ENCODE results near the gene FPR3.
"Not testable (repeated sequence)": the region's sequence is repeated elsewhere in the genome, so short reads cannot be mapped to it uniquely, and the experiment has no call there.

The FPR3 gene

DNA sequence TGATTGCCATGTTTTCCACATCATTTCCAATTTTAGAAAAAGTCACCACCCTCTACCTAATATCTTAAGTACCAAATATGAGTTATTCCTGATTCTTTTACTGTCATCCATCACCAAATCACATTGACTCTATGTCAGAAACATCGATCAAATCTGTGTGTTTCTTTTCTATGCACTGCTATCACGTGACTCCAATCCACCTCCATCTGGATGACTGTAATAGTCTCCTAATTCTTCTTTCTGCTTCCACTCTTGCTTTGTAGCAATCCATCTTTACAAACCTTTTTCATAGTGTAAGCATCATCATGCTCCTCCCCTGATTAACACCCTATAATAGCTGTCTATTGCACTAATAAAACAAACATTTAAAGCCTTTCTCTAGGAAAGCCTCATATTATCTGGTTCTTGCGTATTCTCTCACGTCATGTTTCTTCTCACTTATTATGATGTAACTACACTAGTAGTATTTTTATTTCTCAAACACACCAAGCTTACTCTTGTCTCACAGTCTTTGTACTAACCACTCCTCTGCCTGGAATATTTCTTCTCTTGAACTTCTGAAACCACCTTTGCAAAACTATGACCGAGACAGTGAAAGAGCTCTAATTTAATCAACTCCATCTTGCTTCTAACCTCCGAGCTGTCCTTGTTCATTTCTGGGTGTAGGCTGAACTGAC lies 10.7 kb upstream of the FPR3 start:
- DNase-seq = no peak

DNA sequence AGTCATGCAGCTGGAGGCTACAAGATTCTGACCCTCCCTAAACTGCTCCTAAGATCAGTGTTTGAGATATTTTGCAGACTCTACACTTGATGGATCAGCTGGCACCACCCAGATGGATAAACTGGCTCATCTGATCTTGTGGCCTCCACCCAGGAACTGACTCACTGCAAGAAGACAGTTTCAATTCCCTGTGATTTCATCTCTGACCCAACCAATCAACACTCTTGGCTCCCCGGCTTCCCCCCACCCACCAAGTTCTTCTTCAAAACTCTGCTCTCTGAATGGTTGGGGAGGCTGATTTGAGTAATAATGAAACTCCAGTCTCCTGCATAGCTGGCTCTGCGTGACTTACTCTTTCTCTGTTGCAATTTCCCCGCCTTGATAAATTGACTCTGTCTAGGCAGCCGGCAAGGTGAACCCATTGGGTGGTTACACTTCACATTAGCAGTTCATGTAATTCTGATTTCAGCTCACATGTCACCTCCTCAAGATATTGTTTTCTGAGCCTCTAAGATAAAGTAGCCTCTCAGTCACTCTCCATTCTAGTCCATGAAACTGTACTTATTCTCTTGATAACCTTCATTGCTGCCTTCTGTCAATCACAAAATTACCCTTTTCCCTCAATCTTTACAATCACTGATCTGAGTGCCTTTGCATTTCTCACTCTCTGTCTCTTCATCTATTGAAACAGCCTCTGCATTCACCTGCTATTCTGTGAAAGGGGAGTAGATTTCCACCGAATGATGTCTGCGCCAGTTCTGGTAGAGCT lies 9.9 kb upstream of the FPR3 start:
- DNase-seq = no peak

DNA sequence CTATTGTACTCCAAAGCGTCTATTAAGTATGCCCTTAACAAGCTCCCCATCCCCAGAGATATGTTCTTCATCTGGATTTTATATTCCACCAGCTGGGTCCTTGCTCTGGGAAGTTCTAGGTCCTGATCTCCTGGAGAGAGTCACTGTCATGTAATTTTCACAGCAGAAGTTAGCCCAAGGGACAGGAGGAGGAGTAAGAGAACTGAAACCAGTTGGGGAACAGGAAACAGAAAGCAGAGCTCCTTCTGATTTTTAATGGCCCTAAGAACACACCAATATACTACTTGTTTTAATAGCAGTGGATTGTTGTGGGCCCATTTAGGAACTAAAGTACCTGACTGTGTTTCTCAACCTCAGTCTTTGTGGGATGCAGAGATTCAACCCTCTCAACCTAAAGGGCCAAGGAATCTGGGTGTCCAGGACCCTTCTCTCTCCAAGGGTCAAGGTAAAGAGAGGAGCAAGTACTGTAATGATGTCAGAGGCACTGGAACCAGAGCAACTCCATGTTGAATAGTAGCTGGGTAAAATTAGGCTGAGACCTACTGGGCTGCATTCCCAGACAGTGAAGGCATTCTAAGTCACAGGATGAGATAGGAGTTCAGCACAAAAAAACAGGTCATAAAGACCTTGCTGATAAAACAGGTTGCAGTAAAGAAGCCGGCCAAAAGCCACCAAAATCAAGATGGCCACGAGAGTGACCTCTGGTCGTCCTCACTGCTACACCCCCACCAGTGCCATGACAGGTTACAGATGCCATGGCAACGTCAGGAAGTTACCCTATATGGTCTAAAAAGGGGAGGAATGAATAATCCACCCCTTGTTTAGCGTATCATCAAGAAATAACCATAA lies 8.1 kb upstream of the FPR3 start:
- no peak for DNase-seq

DNA sequence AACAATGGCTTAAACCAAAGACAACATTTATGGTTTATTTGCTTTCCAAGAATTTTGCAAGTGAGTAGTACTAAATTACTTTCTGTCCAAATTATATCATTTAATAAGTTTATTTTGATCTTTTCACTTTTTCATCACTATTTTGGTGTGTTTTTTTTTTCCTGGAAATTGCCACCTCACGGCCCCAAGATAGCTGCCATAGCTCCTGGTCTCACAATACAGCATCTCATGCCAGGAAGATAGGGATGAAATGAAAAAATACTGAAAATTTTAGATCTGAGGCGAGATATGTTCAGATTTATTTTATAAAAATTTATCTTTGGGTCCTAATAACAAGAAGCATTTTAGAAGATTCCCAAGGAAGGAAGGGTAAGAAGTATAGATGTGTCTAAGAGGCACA lies 6.9 kb upstream of the FPR3 start:
- no peak for DNase-seq

DNA sequence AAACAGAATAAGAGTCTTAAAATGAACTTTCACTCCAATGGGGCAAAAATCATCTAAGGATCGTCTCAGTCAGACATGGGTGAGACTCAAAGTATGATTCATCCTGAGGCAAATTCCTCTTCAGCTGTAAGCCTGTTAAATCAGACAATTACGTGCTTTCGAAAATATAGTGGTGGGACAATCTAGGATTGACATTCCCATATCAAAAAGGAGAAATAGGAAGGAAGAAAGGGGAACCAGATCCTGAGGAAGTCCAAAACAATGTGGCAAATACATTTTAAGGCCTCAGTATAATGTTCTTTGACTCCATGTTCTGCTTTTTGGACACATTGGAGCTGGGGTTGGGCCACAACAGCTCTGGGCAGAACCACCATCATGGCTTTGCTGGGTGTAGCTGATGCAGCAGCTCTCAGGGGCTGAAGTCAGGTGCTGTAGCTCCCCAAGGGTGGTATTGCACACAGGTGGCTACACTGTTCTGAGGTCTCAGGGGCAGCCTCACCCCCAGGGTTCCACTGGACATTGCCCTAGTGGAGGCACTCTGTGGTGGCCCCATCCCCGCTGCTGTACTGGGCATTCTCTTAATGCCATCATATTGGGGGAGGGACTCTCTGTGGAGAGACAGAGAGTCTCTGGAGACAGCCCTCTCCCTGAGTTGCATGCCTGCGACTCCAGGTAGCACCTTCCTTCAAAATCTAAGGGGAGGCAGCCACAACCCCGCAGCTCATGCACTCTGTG lies 5.7 kb upstream of the FPR3 start:
- DNase-seq = no peak

DNA sequence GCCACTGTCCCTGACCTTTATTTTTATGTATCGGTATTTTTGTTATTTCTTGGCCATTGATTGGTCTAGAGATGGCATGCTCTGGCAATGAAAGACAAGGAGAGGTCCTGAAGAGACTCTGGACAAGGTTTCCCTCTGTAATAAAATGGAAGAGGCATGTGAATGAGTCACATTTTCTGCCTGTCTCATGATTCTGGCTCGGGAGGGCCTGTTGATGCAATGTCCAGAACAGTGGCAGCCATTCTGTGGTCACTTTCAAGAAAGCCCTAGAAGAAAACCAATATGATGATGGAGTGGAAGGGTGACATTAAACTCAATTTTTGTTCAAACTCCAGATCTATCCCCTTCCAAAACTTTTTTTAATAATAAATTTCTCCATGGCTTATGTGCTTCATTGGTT lies 2.0 kb upstream of the FPR3 start:
- no peak for DNase-seq

DNA sequence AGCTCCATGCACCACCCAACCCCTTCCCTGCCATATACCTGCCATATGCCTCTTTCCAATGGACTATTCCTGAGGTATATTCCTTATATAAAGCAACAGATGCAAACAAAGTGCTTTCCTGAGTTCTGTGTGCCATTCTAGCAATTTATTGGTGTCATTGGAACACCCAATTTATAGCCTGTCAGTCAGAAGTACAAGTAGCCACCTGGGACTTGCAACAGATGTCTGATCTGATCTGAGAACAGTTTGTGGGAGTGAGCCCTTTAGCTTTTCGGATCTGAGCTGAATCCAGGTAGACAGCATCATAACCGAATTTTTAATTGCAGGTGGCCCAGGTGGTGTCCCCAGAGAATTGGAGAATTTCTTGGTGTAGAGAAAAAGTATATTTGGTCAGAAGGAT lies 963 bp upstream of the FPR3 start:
- no peak for DNase-seq

DNA sequence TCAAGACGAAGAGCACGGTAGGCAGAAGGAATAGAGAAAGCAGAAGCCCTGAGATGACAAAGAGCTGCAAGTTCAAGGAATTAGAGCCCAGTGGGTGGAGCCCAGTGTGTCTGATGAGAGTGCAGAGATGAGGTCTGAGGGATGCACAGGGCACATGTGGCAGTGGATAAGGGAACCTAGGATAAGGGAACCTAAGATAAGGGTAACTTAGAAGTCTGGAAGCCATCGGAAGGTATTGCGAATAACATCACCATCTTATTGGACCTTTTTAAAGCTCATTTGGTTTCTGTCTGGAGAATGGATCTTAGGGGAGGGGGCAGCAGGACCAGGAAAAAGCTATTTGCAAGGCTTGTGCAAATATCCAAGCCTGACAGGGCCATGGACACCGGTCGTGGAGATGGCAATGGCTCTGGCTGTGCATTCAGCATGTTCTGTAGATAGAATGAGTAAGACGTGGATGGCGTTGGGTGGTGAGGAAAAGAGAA lies 1.3 kb downstream of the FPR3 start:
- DNase-seq = no peak

DNA sequence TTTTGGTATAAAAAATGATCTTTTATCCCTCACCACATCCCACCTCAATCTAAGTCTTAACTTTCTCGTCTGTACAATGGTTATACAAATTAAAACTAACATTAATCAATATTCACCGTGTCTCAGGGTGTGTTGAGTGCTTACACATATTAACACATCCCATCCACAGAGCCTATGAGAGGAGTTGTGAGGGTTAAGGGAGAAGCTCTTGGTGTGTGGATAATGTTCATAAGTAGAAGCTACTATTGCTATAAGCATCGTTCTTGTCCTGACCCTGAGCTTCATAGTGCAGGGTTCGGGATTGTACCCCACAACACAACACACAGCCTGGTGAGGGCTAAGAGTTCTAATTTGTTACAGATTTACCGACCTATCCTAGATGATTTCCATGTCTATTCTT lies 2.5 kb downstream of the FPR3 start:
- DNase-seq = no peak

DNA sequence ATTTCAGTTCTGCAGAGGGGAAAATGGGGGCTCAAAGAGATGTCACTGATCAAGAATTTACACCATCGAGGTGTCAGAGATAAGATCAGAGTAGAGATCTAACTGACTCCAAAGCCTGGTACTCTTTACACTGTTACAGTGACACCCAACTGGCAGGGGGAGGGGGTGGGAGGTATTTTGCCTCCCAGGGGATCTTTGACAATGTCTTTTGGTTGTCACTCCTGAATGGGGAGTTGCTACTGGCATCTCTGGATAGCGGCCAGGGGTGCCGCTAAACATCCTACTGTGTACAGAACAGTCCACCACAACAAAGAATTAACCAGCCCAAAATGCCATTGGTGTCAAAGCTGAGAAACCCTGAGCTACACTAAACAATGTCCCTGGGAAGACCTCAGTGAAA lies 3.1 kb downstream of the FPR3 start:
- DNase-seq = no peak

DNA sequence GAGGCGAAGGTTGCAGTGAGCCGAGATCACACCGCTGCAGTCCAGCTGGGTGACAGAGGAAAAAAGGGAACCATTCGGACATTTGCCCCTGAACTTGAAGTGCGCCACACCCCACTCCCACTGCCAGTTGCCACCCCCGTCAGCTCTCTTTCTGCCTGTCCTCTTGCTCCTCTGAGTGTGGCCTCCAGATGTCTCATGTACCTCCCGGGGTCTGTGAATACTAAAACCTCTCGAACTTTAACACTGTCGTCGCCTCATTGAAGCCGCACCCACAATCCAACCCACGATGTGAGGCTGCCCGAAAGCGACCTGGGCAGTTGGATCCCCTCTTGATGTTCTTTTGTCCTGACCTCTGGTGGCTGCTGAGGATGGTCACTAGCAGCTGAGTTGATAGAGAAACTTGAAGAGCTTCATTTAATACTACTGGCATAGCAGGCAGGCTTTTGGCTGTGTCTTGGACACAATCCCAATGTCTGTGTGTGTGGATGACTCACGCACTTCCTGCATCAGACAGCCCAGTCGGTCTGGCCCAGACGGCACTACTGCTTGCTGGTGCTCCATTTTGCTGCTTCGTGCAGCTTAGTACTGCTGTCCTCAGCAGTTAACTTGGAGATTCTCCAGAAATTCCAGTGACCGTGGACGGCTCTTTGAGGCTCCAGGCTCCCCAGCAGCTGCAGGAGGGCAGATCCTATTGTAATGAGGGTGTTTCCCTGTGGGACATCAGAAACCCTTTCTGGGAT lies 4.2 kb downstream of the FPR3 start:
- peak; percentile 2 for DNase-seq

DNA sequence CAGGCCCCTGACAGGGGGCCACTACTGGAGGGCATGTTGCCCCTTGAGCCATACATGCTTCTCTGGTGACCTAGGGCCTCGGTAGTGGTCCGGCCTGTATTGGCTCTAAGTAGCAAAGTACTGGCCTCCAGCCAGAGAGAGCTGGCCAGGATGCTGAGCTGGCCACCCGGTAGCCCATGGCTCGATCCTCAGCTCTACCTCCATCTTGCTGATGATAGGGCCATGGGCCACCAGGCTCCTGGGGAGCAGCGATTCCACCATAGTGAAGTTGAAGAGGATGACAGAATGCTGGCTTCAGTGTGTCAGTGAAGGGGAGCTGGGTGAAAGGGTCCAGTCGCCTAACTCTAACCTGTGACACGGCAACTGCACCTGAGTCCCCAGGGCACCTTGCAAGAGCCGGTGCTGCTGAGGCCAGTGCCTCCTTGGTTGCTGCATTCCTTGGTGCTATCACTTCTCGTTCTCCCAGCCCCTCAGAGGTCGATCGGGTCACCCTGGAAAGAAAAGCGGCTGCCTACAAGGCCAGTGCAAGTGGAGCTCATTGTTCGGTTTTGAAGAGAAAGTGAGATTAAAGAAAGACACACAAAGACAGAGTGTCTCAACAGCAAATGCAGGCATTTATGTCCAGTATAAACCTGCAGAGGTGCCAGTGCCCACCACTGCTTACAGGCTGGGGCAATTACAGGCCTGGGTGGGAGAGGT lies 5.0 kb downstream of the FPR3 start:
- DNase-seq = no peak

DNA sequence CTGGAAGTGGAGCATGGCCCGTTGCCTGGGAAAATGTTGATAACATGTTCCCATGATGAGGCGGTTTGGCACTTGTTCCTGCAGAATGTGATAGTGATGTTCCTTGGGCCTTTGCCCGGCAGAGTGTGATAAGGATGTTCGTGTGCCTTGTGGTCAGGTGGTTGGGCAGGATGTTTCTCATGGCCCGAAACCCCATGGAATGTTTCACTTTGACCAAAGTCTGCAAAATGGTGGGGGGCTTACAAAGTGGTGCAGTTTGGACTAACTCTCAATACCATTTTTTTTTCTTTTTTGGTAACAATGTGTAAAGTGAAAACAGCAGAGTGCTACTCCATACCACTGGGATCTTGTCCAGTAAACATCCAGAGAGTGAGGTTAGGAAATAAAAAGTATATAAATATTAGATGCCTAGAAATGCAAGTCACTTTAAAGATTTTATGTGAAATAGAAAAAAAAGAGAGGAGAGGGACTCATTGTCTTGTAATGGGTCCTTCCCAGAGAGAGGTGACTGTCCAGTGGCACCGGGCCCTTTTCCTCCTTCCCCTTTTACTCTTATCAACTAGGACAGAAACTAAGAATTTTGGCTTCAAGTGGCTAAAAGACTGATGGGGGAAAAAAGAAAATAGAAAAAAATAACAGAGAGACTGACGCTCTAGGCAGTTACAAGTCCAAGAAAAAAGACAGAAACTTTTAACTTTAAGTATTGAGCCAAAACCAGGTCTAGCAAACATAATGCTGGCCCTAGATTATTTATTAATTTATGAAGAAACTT lies 5.7 kb downstream of the FPR3 start:
- no peak for DNase-seq

DNA sequence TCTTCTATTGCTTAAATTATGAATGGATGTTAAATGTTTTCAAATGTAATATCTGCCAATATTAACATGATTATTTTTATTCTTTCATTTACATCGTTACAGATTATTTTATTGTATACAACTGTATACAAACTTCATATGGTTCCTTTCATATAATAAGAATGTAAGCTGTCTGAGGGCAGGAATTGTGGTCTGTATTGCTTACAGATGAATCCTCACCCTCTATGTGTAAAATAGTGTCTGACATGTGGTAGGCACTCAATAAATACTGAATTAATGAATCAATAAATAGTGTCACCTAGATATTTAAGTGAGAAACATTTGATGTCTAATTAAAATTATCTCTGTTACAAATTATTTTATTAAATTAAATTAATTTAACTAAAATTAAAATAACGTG lies 7.8 kb downstream of the FPR3 start:
- no peak for DNase-seq

DNA sequence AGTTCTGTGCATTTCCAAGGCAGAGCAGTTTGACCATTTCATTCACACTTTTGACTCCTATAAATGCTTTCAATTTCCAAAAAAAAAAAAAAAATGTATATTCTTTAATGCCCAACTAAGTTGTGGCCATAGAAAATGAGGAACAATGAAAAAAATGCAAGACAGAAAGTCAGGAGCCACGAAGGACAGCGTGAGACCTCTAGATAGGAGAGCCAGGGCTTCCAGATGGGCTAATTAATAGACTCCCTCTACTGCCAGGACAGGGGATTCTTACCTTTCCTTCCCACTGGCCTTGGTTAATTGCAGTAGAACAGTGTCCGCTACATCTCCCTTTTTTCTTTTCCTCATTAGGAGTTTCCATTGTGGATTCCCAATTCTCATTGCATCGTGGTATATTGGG lies 8.6 kb downstream of the FPR3 start:
- DNase-seq = no peak

DNA sequence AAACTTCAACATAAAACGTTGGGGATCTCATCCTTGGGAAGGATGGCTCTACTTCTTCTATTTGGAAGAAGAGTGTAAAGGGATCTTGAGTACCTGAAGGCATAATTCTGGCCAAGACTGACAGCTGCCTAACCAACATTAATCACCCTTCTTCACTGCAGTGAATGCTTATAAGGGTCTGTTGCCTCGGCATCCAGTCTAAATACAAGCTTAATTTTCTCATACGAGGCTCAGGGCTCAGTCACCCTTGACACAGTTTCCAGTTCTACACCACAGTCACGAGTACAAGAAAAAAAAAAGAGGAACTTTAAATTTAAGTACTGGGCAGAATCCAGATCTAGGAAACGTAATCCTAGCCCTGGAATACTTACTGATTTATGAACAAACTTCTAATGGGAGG lies 9.0 kb downstream of the FPR3 start:
- DNase-seq = no peak

DNA sequence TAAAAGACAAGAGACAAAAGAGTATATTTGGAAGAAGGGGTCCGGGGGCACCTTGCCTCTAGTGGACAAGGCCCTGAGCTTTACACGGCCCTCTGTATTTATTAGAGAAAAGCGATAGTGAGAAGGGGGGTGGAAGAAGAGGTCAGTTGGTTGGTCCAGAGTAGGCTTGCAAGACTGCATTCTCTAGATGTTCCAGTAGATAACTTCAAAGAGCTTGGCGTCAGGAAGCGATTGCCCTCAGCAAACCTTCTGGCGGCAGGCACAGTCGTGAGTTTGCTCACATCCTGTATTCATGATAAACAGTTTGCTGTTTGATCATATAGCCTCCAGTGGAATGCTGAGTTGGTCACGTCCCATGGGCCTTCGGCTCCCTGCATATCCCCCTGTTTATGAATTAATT lies 9.8 kb downstream of the FPR3 start:
- DNase-seq = not testable (repeated sequence)

DNA sequence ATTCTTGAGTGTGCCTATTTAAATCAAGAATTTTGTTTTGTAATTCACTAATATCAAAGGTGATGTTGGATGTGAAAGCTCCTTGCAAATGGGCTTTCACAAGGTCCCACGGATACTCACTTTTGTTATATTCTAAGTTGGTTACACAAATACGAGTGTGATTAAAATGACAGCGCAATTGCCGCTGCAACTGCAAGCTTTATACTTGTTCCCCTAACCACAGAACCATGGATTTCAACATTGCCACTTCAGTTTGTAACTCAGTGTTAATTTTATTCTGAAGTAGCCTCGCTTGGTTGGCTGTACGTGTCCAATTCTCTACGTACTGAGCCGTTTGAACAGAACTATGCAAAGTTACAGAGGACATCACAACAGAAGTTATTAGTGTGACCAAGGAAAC lies 10.4 kb downstream of the FPR3 start:
- not testable (repeated sequence) for DNase-seq

DNA sequence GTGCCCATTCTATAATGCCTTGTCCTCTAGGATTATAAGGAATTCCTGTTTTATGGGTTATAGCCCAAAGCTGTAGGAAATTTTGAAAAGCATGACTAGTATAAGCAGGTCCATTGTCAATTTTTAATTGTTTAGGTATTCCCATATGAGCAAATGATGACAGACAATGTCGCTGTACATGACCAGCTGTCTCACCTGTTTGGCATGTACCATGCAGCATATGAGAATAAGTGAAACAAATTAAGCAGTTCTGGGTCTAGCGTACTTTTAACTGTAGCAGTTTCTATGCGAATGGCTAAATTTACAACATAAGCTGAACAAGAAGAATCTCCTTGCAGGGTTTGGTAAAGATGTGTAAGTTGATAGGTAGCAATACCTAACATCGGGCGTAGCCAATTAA lies 11.6 kb downstream of the FPR3 start:
- not testable (repeated sequence) for DNase-seq

DNA sequence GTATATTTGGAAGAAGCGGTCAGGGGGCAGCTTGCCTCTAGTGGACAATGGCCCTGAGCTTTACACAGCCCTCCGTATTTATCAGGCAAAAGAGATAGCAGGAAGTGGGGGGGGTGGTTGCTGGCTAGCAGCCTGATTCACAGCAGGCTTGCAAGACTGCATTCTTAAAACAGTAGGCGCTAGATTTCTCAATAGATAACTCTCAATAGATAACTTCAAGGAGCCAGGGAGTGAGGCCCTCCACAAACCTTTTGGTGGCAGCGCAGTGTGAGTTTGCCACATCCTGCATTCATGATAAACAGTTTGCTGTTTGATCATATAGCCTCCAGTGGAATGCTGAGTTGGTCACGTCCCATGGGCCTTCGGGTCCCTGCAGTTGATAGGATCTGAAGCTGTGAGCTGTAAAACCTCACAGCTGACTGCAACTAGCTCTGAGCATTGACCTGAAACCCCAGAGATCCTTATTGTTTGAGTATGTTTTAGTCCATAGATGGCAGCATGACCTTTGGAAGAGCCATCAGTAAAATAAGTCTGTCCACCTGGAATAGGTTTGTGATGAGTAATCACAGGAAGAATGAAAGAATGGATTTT lies 12.2 kb downstream of the FPR3 start:
- no peak for DNase-seq
